Stimulated activated CD8-positive, alpha-beta memory T cell treated with anti-CD3 and anti-CD28 coated beads, Interleukin-15, amount 100 ng/mL, for 4 hours (primary cell): ENCODE data around the gene SULT1E1.

Experiments used
- DNase-seq, 2 donors: peaks; one replicate each; pipeline ENCODE4 v3.0.0-alpha.2; 2020; ENCODE audit warnings: low read depth in 2 of 2

SULT1E1 gene

DNA sequence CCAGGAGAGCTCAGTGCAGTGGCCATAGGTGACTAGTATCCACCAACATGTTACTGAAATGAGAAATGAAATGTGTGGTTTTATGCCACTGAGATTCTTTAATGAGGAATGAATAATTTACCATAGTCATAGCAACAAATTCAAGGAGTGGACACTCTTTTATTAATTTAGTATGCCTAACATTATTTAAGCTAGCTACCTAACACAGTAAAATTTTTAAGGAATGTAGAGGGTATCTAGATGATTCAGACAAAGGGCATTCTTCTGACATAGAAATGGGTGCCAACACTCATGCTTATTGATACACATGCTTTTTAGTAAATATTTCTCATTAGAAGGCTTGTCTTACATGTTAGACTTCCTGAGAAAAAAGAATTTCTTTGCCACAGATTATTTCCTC is 66.2 kb downstream of the SULT1E1 start:
- DNase-seq: no peak
